HG03064 (cell line): ENCODE results near the gene AXIN1.
A peak's percentile ranks its signal among the peaks of the same experiment; 100 is the strongest.
"Not testable (repeated sequence)": the region's sequence is repeated elsewhere in the genome, so short reads cannot be mapped to it uniquely, and the experiment has no call there.

Source experiments
- ATAC-seq: cut with Tn5 transposase; IDR thresholded peaks from one replicate; pipeline ENCODE4 v1.9.1; 2021; ENCODE audit warnings: low read depth; ENCODE audit not compliant: unreplicated experiment

The AXIN1 gene

GRCh38 chr16:352547-353403, at the start of gene AXIN1:
Gene AXIN1, minus strand, starts transcription at chr16:352723. Its CDS starts 5,698 bp downstream, at chr16:347025.
- ATAC-seq: peak; percentile 44

GRCh38 chr16:401468-402348, 49.2 kb upstream of the AXIN1 start, which contains the start of gene DECR2:
Gene DECR2, plus strand, starts transcription at chr16:401885. Its CDS starts 79 bp downstream, at chr16:401964.
- ATAC-seq: peak; percentile 40

GRCh38 chr16:400061-400591, 47.6 kb upstream of the AXIN1 start:
- no peak for ATAC-seq

GRCh38 chr16:399340-400019, 47.0 kb upstream of the AXIN1 start:
- no peak for ATAC-seq

GRCh38 chr16:398561-399339, 46.2 kb upstream of the AXIN1 start:
- ATAC-seq: no peak

- no peak for ATAC-seq
Observed at GRCh38 chr16:397736-398332, 45.3 kb upstream of the AXIN1 start.

- ATAC-seq: no peak
Observed at GRCh38 chr16:397135-397661, 44.7 kb upstream of the AXIN1 start, which contains the start of gene NME4. Gene NME4, plus strand, starts transcription at chr16:397199. Its CDS starts 24 bp downstream, at chr16:397223.

- no peak for ATAC-seq
Observed at GRCh38 chr16:396605-397004, 44.1 kb upstream of the AXIN1 start.

- ATAC-seq: no peak
Observed at GRCh38 chr16:396199-396598, 43.7 kb upstream of the AXIN1 start.

- no peak for ATAC-seq
Observed at GRCh38 chr16:392450-393030, 40.0 kb upstream of the AXIN1 start.

- no peak for ATAC-seq
Observed at GRCh38 chr16:391885-392335, 39.4 kb upstream of the AXIN1 start.

- no peak for ATAC-seq
Observed at GRCh38 chr16:389352-389751, 36.8 kb upstream of the AXIN1 start.

GRCh38 chr16:387761-388666, 35.5 kb upstream of the AXIN1 start:
- not testable (repeated sequence) for ATAC-seq

GRCh38 chr16:386641-387156, 34.2 kb upstream of the AXIN1 start:
- no peak for ATAC-seq

GRCh38 chr16:383326-384051, 31.0 kb upstream of the AXIN1 start:
- ATAC-seq: no peak

- no peak for ATAC-seq
Observed at GRCh38 chr16:381789-382717, 29.5 kb upstream of the AXIN1 start, which contains the start of gene PGAP6. Gene PGAP6, minus strand, starts transcription at chr16:381978. Its CDS starts 157 bp downstream, at chr16:381821.
